NCI-H2081 treated with DMSO at 0.1 percent for 48 hours (cell line): ENCODE results near the gene DPP6.
"Not testable (repeated sequence)": the region's sequence is repeated elsewhere in the genome, so short reads cannot be mapped to it uniquely, and the experiment has no call there.

Experiments
- DNase-seq: peaks from one replicate; lab custom pipeline; 2025; lab: John Stamatoyannopoulos, UW

Gene DPP6

GRCh38 chr7:154051643-154052529 is at the start of gene DPP6:
Gene DPP6, plus strand, starts transcription at chr7:154052398.
- DNase-seq: not testable (repeated sequence)

DNA sequence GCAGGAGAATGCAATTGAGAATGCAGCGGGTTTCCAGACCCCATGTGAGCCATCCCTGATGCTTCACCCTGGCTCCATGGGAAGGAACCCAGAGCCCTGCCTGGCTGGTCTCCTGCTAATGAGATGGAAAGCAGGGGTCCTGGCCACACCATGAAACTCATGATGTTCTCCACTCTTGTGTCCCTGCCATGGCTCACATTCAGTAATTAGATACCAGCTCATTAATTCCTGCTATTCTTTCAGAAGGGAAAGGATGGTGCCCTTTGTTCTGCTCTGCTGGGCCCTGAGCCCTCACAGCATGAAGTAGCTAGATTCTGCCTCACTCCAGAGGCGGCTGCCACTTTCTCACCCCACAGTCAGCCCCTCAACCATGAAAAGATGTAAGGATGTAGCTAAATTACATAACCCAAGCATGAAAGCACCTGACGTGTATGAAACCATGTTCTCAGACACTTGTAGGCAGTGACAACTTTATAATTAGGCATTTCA is 42.7 kb upstream of the DPP6 start:
- not testable (repeated sequence) for DNase-seq

GRCh38 chr7:154010726-154011568 is 41.3 kb upstream of the DPP6 start:
- DNase-seq: not testable (repeated sequence)

DNA sequence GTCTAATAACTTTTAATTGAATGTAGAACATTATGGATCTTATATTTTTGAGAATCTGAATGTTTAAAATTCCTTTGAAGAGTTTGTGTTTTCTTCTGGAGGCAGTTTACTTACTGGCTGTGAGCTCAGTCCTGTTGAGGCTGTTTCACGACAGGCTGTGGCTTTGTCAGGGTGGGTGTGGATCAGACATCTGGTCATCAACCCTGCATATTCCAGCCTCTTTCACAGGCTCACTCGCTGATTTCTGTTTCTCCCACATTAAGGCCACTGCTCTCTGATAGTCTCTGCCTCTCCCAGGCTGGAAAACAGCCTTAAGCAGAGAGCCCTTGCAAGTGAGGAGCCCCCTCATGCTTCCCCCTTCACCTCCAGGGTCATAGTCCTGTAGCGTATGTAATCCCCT is 39.4 kb upstream of the DPP6 start:
- DNase-seq: not testable (repeated sequence)

DNA sequence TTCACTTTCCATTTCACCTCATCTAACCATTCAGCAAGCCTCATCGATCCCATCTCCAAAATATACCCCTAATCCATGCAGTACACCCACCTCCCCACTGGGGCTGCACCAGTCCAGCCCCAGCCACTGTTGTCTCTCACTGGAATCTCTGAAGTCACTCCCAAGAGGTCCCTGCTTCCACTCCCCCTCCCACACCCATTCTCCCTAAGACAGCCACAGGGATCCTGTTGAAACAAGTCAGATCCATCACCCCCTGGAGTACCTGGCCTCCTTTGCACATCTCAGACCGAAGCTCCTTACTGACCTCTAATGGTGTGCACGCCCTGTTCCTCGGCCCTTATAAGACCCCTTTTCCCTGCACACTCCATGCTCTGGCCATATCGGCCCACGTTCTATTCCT is 36.6 kb upstream of the DPP6 start:
- DNase-seq: not testable (repeated sequence)

- DNase-seq: not testable (repeated sequence)
These were observed 33.8 kb upstream of the DPP6 start for GRCh38 chr7:154018354-154018753.

- not testable (repeated sequence) for DNase-seq
These were observed 24.4 kb upstream of the DPP6 start for GRCh38 chr7:154027805-154028204.

- DNase-seq: not testable (repeated sequence)
These were observed 21.6 kb upstream of the DPP6 start for GRCh38 chr7:154030476-154031080.

GRCh38 chr7:154039466-154040165 is 12.6 kb upstream of the DPP6 start:
- not testable (repeated sequence) for DNase-seq

- DNase-seq: not testable (repeated sequence)
These were observed 1.8 kb upstream of the DPP6 start for GRCh38 chr7:154050394-154050793.

DNA sequence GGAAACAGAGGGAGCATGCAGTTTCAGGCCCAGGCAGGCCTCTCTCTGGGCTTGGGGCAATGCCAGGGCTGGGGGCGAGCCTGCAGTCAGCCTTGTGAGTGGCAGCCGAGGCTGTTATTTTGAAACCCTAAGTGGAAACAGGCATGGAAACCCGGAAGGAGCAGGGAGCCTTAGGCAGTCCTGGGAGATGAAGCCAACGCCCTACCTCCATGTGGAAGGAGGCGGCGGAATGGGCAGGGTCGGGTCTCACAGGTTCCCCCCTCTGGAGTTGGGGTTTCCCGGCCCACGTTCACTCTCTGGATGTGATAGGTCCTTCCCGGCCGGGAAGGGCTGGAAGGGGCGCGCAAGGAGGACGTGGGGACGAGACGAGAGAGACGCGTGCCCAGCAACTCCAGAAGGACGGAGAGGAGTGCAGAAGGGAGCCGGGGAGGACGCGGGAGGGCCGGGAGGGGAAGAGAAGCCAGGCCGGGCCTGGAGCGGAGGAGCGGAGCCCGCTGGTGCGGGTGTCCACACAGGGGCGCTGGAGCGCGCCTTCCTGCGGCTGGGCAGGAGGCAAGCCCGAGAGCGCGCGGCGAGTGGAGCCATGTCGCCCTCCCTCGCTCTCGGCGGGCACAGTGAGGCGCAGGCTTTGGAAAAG is 1.1 kb upstream of the DPP6 start:
- DNase-seq: not testable (repeated sequence)

- not testable (repeated sequence) for DNase-seq
These were observed 493 bp downstream of the DPP6 start for GRCh38 chr7:154052530-154053252.

DNA sequence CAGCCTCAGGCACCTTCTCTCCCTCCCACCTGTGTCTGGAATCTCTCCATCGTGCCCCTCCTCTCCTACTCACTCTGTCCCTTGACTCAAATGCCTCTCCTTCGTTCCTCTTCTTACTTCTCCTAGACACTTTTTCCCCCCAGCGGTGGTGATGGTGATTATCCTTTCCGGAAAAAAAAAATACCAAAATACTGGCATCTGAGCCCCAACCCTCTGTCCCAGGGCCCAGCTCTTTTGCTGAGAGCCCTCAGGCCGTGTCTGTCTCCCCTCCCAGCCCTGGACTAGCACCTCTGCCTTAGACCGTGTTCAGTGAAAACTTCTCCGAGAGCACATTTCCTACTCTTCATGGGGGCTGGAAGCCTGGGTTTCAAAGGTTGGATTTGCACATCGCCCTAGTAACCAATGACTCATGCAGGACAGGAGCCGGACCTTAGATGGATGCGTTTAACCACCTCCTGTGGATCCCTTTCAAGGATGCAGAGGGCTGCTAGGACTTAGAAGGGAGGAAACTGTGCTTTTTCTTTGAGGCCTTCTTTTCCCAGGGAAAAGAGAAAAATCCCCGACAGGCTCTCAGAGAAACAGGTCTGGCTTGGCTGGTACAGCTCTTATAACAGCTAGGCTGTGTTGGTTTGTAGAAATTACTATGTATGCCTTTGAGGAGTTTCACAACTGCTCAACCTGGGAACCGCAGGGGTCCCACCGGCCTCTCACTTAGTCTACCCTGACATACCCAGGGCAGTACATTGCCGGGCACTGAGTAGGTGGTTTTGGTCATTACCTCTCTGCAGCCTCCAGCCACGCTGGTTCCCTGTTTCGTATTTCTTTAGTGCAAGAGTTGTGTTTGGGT is 1.5 kb downstream of the DPP6 start:
- DNase-seq: not testable (repeated sequence)

DNA sequence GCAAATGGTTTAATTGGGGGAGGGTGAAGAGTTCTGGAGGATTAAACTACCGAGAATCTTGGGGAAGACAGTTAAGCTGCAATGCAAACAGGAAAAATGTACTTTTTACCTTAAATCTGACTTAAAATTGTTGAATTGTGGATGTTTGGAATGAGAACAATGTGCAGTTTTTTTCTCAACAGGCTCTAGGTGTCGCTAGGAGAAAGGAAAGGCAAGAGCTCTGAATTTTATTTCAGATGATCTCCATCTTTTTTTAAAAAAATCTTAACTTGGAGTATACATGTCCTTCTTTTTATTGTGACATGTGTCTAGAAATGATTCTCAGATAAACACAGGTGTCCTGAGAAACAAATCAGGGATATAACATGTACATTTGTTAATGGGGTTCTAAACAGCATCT is 2.5 kb downstream of the DPP6 start:
- DNase-seq: not testable (repeated sequence)

DNA sequence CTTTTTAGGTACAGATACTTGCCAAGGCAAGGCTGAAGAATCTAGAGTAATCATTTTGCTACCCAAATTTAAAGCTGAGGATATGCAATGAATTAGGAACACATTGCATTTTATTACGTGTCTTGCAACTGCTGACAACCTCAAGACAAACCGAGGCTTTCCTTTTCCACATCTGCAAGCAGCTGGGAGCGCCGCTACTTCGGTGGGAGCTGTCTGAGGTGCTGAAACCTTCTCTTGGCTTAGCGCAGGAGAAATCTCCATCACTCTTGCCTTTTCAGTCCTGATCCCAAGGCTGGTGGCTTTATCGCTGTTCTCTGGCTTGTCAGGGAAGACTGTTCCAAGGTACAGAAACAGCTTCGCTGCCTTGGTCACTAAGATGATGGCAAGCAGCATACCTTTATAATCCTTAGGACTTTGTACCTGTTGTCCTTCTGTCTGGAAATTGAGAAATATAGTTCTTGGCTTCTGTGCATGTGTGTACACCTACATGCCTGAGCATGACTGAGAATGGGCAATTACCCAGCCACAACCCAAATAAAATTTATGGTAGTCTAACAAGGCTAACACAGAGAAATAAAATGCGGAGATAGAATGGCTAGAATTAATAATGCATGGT is 3.4 kb downstream of the DPP6 start:
- DNase-seq: not testable (repeated sequence)

DNA sequence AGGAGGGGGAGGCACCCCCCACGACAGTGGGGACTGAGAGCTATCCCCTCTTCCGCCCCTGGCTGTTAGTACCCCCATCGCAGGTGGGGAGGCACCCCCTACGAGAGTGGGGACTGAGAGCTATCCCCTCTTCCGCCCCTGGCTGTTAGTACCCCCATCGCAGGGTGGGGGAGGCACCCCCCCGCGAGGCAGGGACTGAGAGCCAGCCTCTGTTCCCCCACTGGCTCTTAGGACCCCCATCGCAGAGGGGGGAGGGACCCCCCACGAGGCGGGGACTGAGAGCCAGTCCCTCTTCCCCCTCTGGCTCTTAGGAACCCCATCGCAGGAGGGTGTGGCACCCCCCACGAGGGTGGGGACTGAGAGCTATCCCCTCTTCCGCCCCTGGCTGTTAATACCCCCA is 6.6 kb downstream of the DPP6 start:
- DNase-seq: not testable (repeated sequence)

- not testable (repeated sequence) for DNase-seq
These were observed 8.4 kb downstream of the DPP6 start for GRCh38 chr7:154060551-154060950.

DNA sequence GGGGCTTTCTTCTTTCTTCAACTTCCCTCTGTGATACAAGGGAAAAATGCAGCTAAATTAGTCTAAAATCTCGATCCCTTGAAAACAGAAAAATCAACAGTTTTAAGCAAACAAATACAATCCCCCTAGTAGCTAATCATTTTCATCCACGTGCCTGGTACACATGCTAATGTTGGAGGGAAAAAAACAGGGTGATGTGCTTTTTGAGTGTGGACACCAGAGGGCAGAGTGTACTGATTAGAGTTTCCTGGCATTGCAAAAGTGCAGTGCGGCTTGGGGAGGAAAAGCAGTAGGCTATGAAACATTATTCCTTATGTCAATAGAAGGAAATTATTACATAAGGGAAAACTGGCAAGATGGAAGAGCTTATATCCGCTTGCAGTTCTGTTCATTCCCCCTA is 19.6 kb downstream of the DPP6 start:
- peak; percentile 70 for DNase-seq
